ENCODE measurements around the gene ARPIN. TPM values are rescaled to one million over a fixed set of nuclear protein-coding genes. Genes with fewer than 3 reads are reported as not detected.
"Not testable (repeated sequence)": the region's sequence is repeated elsewhere in the genome, so short reads cannot be mapped to it uniquely, and the experiment has no call there.

ARPIN gene
- total RNA-seq, 1 donor from 2014 or later, result 29.8 TPM

GRCh38 chr15:89860891-89861290 lies 51.9 kb downstream of the ARPIN start:
- Histone ChIP-seq H3K4me3 (no peak overlapping the region), H3K27ac (no peak overlapping the region), H3K4me1 (no peaks in the 10 kb centered on the region), H3K9me3 (no peaks in the 10 kb centered on the region), H3K27me3 (no peaks in the 10 kb centered on the region), H3K36me3 (peaks cover 23 to 26% of the 10 kb centered on the region in 2 donors)
- no peak for TF ChIP-seq CTCF (IDR thresholded peaks at IDR 0.05)
- intact Hi-C loops (cut with DNase I), result no loop called here
- no peak for DNase-seq (ENCODE audit: low spot score in 2 of 2)

- Histone ChIP-seq H3K4me3 (no peak overlapping the region), H3K27me3 (no peaks in the 10 kb centered on the region), H3K4me1 (no peaks in the 10 kb centered on the region), H3K36me3 (peaks cover 18 to 26% of the 10 kb centered on the region in 2 donors), H3K9me3 (no peaks in the 10 kb centered on the region), H3K27ac (no peak overlapping the region)
- no peak for DNase-seq (ENCODE audit: low spot score in 2 of 2)
- TF ChIP-seq CTCF (IDR thresholded peaks at IDR 0.05), result no peak
- intact Hi-C loops (cut with DNase I), result no loop called here
These were observed 52.3 kb downstream of the ARPIN start for GRCh38 chr15:89860431-89860830.

GRCh38 chr15:89858661-89859458 lies 53.9 kb downstream of the ARPIN start:
- DNase-seq (ENCODE audit: low spot score in 2 of 2), result no peak
- Histone ChIP-seq H3K4me3 (no peak overlapping the region), H3K36me3 (peaks cover 12 to 26% of the 10 kb centered on the region in 2 donors), H3K27me3 (no peaks in the 10 kb centered on the region), H3K27ac (no peak overlapping the region), H3K9me3 (no peaks in the 10 kb centered on the region), H3K4me1 (no peaks in the 10 kb centered on the region)
- no peak for TF ChIP-seq CTCF (IDR thresholded peaks at IDR 0.05)
- intact Hi-C loops (cut with DNase I), result no loop called here

GRCh38 chr15:89857673-89858072 lies 55.1 kb downstream of the ARPIN start:
- Histone ChIP-seq H3K27me3 (no peaks in the 10 kb centered on the region), H3K36me3 (peaks cover 11 to 26% of the 10 kb centered on the region in 2 donors), H3K4me3 (no peak overlapping the region), H3K9me3 (no peaks in the 10 kb centered on the region), H3K4me1 (no peaks in the 10 kb centered on the region), H3K27ac (no peak overlapping the region)
- DNase-seq (ENCODE audit: low spot score in 2 of 2), result no peak
- intact Hi-C loops (cut with DNase I), result no loop called here
- no peak for TF ChIP-seq CTCF (IDR thresholded peaks at IDR 0.05)

- H3K36me3 ChIP-seq, result peaks cover 12 to 26% of the 10 kb centered on the region in 2 donors
- intact Hi-C loops (cut with DNase I), result no loop called here
These were observed 56.8 kb downstream of the ARPIN start for GRCh38 chr15:89855948-89856347.

GRCh38 chr15:89854863-89855262 lies 57.9 kb downstream of the ARPIN start:
- H3K27me3 ChIP-seq; H3K4me3 ChIP-seq; intact Hi-C loops (cut with DNase I); H3K9me3 ChIP-seq; H3K27ac ChIP-seq; H3K4me1 ChIP-seq; DNase-seq (ENCODE audit: low spot score in 2 of 2): not testable (repeated sequence)
- peaks cover 11 to 25% of the 10 kb centered on the region in 2 donors for H3K36me3 ChIP-seq

More at GRCh38 chr15:89855948-89856347, 56.8 kb downstream of the ARPIN start:
- DNase-seq (ENCODE audit: low spot score in 2 of 2), result no peak
- TF ChIP-seq CTCF (IDR thresholded peaks at IDR 0.05), result no peak
- no peaks in the 10 kb centered on the region for H3K4me1 ChIP-seq
- H3K9me3 ChIP-seq, result no peaks in the 10 kb centered on the region
- H3K27ac ChIP-seq, result no peak overlapping the region
- H3K4me3 ChIP-seq, result no peak overlapping the region
- H3K27me3 ChIP-seq, result no peaks in the 10 kb centered on the region

Data from ascending aorta (tissue), 2 donors.